ENCODE results near the gene SAA1. TPM values are rescaled to one million over a fixed set of nuclear protein-coding genes. Genes with fewer than 3 reads are reported as not detected.

Gene SAA1
- total RNA-seq, 1 experiment from 2014 or later: 7.9 TPM

DNA sequence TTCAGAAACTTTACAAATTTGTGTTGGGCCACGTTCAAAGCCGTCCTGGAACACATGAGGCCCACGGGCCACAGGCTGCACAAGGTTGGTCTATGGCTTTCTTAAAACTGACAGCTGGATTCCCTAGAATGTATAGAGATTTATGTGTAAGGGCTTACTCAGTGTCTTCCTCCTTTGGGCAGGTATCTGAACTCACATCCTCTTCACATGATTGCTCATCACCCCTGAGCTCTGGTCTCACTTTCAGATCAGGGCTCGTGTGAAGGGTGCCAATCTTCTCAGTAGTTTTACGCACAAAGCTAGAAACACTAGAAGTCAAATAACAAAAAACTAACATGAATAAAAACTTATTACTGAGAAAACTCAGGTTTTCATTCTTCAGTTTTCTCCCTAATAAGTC lies 28.8 kb downstream of the SAA1 start:
- Histone ChIP-seq H3K9me3 (ENCODE audit: control insufficient read depth, insufficient read depth, low read depth, low read length) (no peaks in the 10 kb centered on the region), H3K27me3 (ENCODE audit: control insufficient read depth, insufficient read depth, low read length) (no peaks in the 10 kb centered on the region), H3K27ac (ENCODE audit: low read length) (no peak overlapping the region), H3K36me3 (ENCODE audit: control insufficient read depth, insufficient read depth, low read length) (peaks cover 38% of the 10 kb centered on the region), H3K4me1 (ENCODE audit: control insufficient read depth, insufficient read depth, low read length) (no peaks in the 10 kb centered on the region), H3K4me3 (ENCODE audit: low read depth in 2 of 2, low read length in 2 of 2) (no peak overlapping the region)
- CTCF ChIA-PET: no interaction called here
- DNase-seq (ENCODE audit: low read depth, low spot score) (no peak), ATAC-seq (no peak)
- intact Hi-C loops (cut with micrococcal nuclease; ENCODE audit: unreplicated experiment) (no loop called here), in situ Hi-C loops (cut with HindIII; ENCODE audit: low pct_unique_long_range_greater_than_20kb, low sequenced_read_pairs) (no loop called here)
- TF ChIP-seq POLR2AphosphoS5 (IDR thresholded peaks at IDR 0.05; ENCODE audit: low read depth, low read length) (no peak), SIN3A (IDR thresholded peaks at IDR 0.05; ENCODE audit: borderline replicate concordance, insufficient read depth, low read depth, low read length) (no peak), CTCF (IDR thresholded peaks at IDR 0.05) (no peak), TCF7L2 (IDR thresholded peaks at IDR 0.05; ENCODE audit: low read depth, low read length) (no peak)
- TF ChIP-seq, protein P1, sequence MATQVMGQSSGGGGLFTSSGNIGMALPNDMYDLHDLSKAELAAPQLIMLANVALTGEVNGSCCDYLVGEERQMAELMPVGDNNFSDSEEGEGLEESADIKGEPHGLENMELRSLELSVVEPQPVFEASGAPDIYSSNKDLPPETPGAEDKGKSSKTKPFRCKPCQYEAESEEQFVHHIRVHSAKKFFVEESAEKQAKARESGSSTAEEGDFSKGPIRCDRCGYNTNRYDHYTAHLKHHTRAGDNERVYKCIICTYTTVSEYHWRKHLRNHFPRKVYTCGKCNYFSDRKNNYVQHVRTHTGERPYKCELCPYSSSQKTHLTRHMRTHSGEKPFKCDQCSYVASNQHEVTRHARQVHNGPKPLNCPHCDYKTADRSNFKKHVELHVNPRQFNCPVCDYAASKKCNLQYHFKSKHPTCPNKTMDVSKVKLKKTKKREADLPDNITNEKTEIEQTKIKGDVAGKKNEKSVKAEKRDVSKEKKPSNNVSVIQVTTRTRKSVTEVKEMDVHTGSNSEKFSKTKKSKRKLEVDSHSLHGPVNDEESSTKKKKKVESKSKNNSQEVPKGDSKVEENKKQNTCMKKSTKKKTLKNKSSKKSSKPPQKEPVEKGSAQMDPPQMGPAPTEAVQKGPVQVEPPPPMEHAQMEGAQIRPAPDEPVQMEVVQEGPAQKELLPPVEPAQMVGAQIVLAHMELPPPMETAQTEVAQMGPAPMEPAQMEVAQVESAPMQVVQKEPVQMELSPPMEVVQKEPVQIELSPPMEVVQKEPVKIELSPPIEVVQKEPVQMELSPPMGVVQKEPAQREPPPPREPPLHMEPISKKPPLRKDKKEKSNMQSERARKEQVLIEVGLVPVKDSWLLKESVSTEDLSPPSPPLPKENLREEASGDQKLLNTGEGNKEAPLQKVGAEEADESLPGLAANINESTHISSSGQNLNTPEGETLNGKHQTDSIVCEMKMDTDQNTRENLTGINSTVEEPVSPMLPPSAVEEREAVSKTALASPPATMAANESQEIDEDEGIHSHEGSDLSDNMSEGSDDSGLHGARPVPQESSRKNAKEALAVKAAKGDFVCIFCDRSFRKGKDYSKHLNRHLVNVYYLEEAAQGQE (IDR thresholded peaks at IDR 0.05; ENCODE audit: insufficient read depth in 1 of 2, low read depth in 2 of 2, low read length in 1 of 2): no peak
- BruUV-seq (replicated peaks): no TSS peak
- POLR2A ChIA-PET: interaction anchor here (0.7 kb wide), 1 partner anchor 61 kb away, joined by 3 read pairs; no protein-coding TSS in a partner anchor

- Histone ChIP-seq H3K4me1 (ENCODE audit: control insufficient read depth, insufficient read depth, low read length) (no peaks in the 10 kb centered on the region), H3K36me3 (ENCODE audit: control insufficient read depth, insufficient read depth, low read length) (peaks cover 42% of the 10 kb centered on the region), H3K9me3 (ENCODE audit: control insufficient read depth, insufficient read depth, low read depth, low read length) (no peaks in the 10 kb centered on the region), H3K4me3 (ENCODE audit: low read depth in 2 of 2, low read length in 2 of 2) (no peak overlapping the region), H3K27ac (ENCODE audit: low read length) (no peak overlapping the region), H3K27me3 (ENCODE audit: control insufficient read depth, insufficient read depth, low read length) (no peaks in the 10 kb centered on the region)
- ChIA-PET CTCF (no interaction called here), POLR2A (no interaction called here)
- intact Hi-C loops (cut with micrococcal nuclease; ENCODE audit: unreplicated experiment) (no loop called here), in situ Hi-C loops (cut with HindIII; ENCODE audit: low pct_unique_long_range_greater_than_20kb, low sequenced_read_pairs) (no loop called here)
- BruUV-seq (replicated peaks): no TSS peak
- TF ChIP-seq CTCF (IDR thresholded peaks at IDR 0.05): no peak
- no peak for TF ChIP-seq TCF7L2 (IDR thresholded peaks at IDR 0.05; ENCODE audit: low read depth, low read length)
- no peak for TF ChIP-seq POLR2AphosphoS5 (IDR thresholded peaks at IDR 0.05; ENCODE audit: low read depth, low read length)
- TF ChIP-seq SIN3A (IDR thresholded peaks at IDR 0.05; ENCODE audit: borderline replicate concordance, insufficient read depth, low read depth, low read length): no peak
- TF ChIP-seq, protein P1 (IDR thresholded peaks at IDR 0.05; ENCODE audit: insufficient read depth in 1 of 2, low read depth in 2 of 2, low read length in 1 of 2): no peak
- ATAC-seq (no peak), DNase-seq (ENCODE audit: low read depth, low spot score) (no peak)
Measured at GRCh38 chr11:18295316-18295715, 29.3 kb downstream of the SAA1 start.
